Measurements from ENCODE around the gene ZNF223.

The ZNF223 gene

GRCh38 chr19:44111910-44112463, 60.2 kb downstream of the ZNF223 start:
- TF ChIP-seq YY1 (IDR thresholded peaks at IDR 0.05; ENCODE audit: low read depth) (no peak), NFIC (IDR thresholded peaks at IDR 0.05) (no peak), CREB1 (IDR thresholded peaks at IDR 0.05; ENCODE audit: low read depth) (no peak), EP300 (IDR thresholded peaks at IDR 0.05; ENCODE audit: borderline replicate concordance) (no peak)

DNA sequence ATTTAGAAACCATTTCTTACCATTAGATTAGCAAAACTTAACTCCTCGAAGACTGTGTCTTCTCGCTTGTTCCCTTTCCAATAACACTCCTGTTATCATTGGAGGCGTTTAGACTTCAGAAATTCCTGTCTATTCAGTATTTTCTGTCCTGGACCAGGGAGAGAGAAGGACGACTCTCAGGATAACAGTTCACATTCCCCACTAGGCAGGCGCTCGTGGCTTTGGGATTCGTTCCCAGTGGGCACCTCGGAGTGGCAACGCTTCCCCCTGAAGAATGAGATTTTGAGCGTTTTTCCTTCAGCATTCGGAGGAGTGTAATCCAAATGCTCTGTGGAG, 60.9 kb downstream of the ZNF223 start:
- no peak for TF ChIP-seq EP300 (IDR thresholded peaks at IDR 0.05; ENCODE audit: borderline replicate concordance)
- no peak for TF ChIP-seq TCF12 (IDR thresholded peaks at IDR 0.05; ENCODE audit: low read depth)
- TF ChIP-seq TEAD4 (IDR thresholded peaks at IDR 0.05): no peak
- peak; percentile 8; the same call in 1 of the 2 replicates for TF ChIP-seq FOXM1 (IDR thresholded peaks at IDR 0.05; ENCODE audit: borderline replicate concordance, low read depth)
- no peak for TF ChIP-seq NFIC (IDR thresholded peaks at IDR 0.05)
- no peak for TF ChIP-seq EGR1 (IDR thresholded peaks at IDR 0.05)

GRCh38 chr19:44113138-44113783, 61.4 kb downstream of the ZNF223 start, which contains the start of gene ZNF225:
Gene ZNF225 (plus strand): TSS chr19:44113399. CDS start chr19:44115828, 2,429 bp downstream.
- no peak for TF ChIP-seq EP300 (IDR thresholded peaks at IDR 0.05; ENCODE audit: borderline replicate concordance)
- TF ChIP-seq MAX (IDR thresholded peaks at IDR 0.05): no peak
- TF ChIP-seq USF1 (IDR thresholded peaks at IDR 0.05): peak; percentile 47
- TF ChIP-seq YY1 (IDR thresholded peaks at IDR 0.05; ENCODE audit: low read depth): peak; percentile 47; the same call in 1 of the 2 replicates
- TF ChIP-seq FOXM1 (IDR thresholded peaks at IDR 0.05; ENCODE audit: borderline replicate concordance, low read depth): no peak; the same call in 1 of the 2 replicates
- no peak for TF ChIP-seq TEAD4 (IDR thresholded peaks at IDR 0.05)
- TF ChIP-seq REST (IDR thresholded peaks at IDR 0.05; ENCODE audit: low read depth): no peak
- TF ChIP-seq EGR1 (IDR thresholded peaks at IDR 0.05): no peak
- peak; percentile 64 for TF ChIP-seq NFIC (IDR thresholded peaks at IDR 0.05)
- TF ChIP-seq CREB1 (IDR thresholded peaks at IDR 0.05; ENCODE audit: low read depth): peak; percentile 53; the same call in 1 of the 2 replicates
- no peak for TF ChIP-seq RAD21 (IDR thresholded peaks at IDR 0.05; ENCODE audit: low read depth)
- no peak for TF ChIP-seq CEBPB (IDR thresholded peaks at IDR 0.05)
- no peak for TF ChIP-seq ZBTB7A (IDR thresholded peaks at IDR 0.05; ENCODE audit: low read depth)
- TF ChIP-seq TCF12 (IDR thresholded peaks at IDR 0.05; ENCODE audit: low read depth): peak; percentile 69
- no peak for TF ChIP-seq TAF1 (IDR thresholded peaks at IDR 0.05; ENCODE audit: low read depth)

- TF ChIP-seq CEBPB (IDR thresholded peaks at IDR 0.05) (no peak), EGR1 (IDR thresholded peaks at IDR 0.05) (no peak), YY1 (IDR thresholded peaks at IDR 0.05; ENCODE audit: low read depth) (no peak), TAF1 (IDR thresholded peaks at IDR 0.05; ENCODE audit: low read depth) (no peak), TCF12 (IDR thresholded peaks at IDR 0.05; ENCODE audit: low read depth) (no peak), EP300 (IDR thresholded peaks at IDR 0.05; ENCODE audit: borderline replicate concordance) (no peak), TEAD4 (IDR thresholded peaks at IDR 0.05) (no peak), FOXM1 (IDR thresholded peaks at IDR 0.05; ENCODE audit: borderline replicate concordance, low read depth) (no peak), NFIC (IDR thresholded peaks at IDR 0.05) (no peak), REST (IDR thresholded peaks at IDR 0.05; ENCODE audit: low read depth) (no peak), RAD21 (IDR thresholded peaks at IDR 0.05; ENCODE audit: low read depth) (no peak), CREB1 (IDR thresholded peaks at IDR 0.05; ENCODE audit: low read depth) (no peak)
Measured at GRCh38 chr19:44113784-44114390, 62.1 kb downstream of the ZNF223 start.
